Breast epithelium (tissue), 4 donors: ENCODE data around the gene PPP1CA. TPM values are rescaled to one million over a fixed set of nuclear protein-coding genes. Genes with fewer than 3 reads are reported as not detected.

Experiments
- DNase-seq, 2 donors: peaks; one replicate each; pipeline ENCODE4 v3.0.0-alpha.2; 2019; ENCODE audit warnings: low spot score in 2 of 2
- H3K27ac ChIP-seq, 2 donors: fragments of 200-600 bp; sonication (generic) in 1 of 2; one replicate each; pipeline ENCODE4 v1.5.1; 2016 to 2019; ENCODE audit warnings: mild to moderate bottlenecking in 1 of 2
- H3K27me3 ChIP-seq, 2 donors: fragments of 200-600 bp; sonication (generic) in 1 of 2; one replicate each; pipeline versions ENCODE4 v1.5.1 to v1.6.0; 2017 to 2019; ENCODE audit warnings: control low read depth in 1 of 2, mild to moderate bottlenecking in 1 of 2
- H3K36me3 ChIP-seq: fragments of 200-600 bp; one replicate; pipeline ENCODE4 v1.5.1; 2019
- H3K4me1 ChIP-seq, 2 donors: fragments of 200-600 bp; sonication (generic); one replicate each; pipeline ENCODE4 v1.5.1; 2016 to 2019; ENCODE audit warnings: control low read depth in 1 of 2
- H3K4me3 ChIP-seq, 3 donors: fragments of 200-600 bp; sonication (generic); 1 replicate in 2 of 3; 2 replicates in 1 of 3; pipeline ENCODE4 v1.5.1; 2016 to 2019; ENCODE audit warnings: mild to moderate bottlenecking in 3 of 3, moderate library complexity in 2 of 3
- H3K9me3 ChIP-seq, 2 donors: fragments of 200-600 bp; sonication (generic) in 1 of 2; one replicate each; pipeline ENCODE4 v1.5.1; 2016 to 2019; ENCODE audit warnings: control low read depth in 1 of 2
- CTCF ChIP-seq, 3 donors: fragments of 450-650 bp; IDR thresholded peaks; one replicate each; pipeline ENCODE4 v1.5.1; 2016 to 2017; ENCODE audit warnings: antibody characterized with exemption in 3 of 3, mild to moderate bottlenecking in 3 of 3, moderate library complexity in 3 of 3
- POLR2A ChIP-seq: fragments of 450-650 bp; IDR thresholded peaks from one replicate; pipeline ENCODE4 v1.6.1; 2016; ENCODE audit warnings: antibody characterized with exemption, mild to moderate bottlenecking, moderate library complexity
- POLR2AphosphoS5 ChIP-seq, 3 donors: sonication (generic); formaldehyde crosslinking; IDR thresholded peaks; one replicate each; pipeline ENCODE4 v1.6.1; 2017; ENCODE audit warnings: antibody characterized with exemption in 3 of 3
- intact Hi-C: fragments of 100-400 bp; cut with DNase I; formaldehyde crosslinking; loops from one replicate; pipeline ENCODE4 v1.15.1; 2023; ENCODE audit warnings: low total_unique reads
- total RNA-seq, 3 donors: library from RNA; depleted of rRNA; stranded (reverse); fragments of >200 nt; gene quantifications; one replicate each; pipeline ENCODE4 v1.1.0, GENCODE V29; 2016

Gene PPP1CA
- total RNA-seq, 3 donors from 2014 or later, result 73.1 to 91.9 (median 76.7) TPM

- intact Hi-C loops, result no loop called here
- H3K27ac ChIP-seq, result peak overlapping the region in 1 of 2 donors; percentile 89
- peaks cover 16 to 23% of the 10 kb centered on the region in 2 donors for H3K4me1 ChIP-seq
- no peak for TF ChIP-seq CTCF (IDR thresholded peaks at IDR 0.05)
- TF ChIP-seq POLR2AphosphoS5 (IDR thresholded peaks at IDR 0.05), result no peak
- TF ChIP-seq POLR2A, result no peak
- no peaks in the 10 kb centered on the region for H3K9me3 ChIP-seq
- H3K27me3 ChIP-seq, result no peaks in the 10 kb centered on the region
- no peak for DNase-seq
- no peak overlapping the region for H3K4me3 ChIP-seq
- no peaks in the 10 kb centered on the region for H3K36me3 ChIP-seq
Observed at GRCh38 chr11:67368621-67369020, 33.0 kb downstream of the PPP1CA start.

- DNase-seq, result no peak
- Histone ChIP-seq H3K4me1 (peaks cover 16 to 23% of the 10 kb centered on the region in 2 donors), H3K27ac (peak overlapping the region; percentile 68 to 89)
Observed at GRCh38 chr11:67367761-67368227, 33.9 kb downstream of the PPP1CA start.

GRCh38 chr11:67366961-67367760 lies 34.5 kb downstream of the PPP1CA start:
- TF ChIP-seq POLR2A, result no peak
- no peak for TF ChIP-seq POLR2AphosphoS5 (IDR thresholded peaks at IDR 0.05)
- TF ChIP-seq CTCF (IDR thresholded peaks at IDR 0.05), result no peak
- intact Hi-C loops, result no loop called here
- peak overlapping the region; percentile 68 to 89 for H3K27ac ChIP-seq
- no peaks in the 10 kb centered on the region for H3K27me3 ChIP-seq
- peak overlapping the region in 2 of 3 donors; percentile 15 to 52 for H3K4me3 ChIP-seq
- no peaks in the 10 kb centered on the region for H3K9me3 ChIP-seq
- H3K4me1 ChIP-seq, result peaks cover 16 to 23% of the 10 kb centered on the region in 2 donors
- no peak for DNase-seq
- no peaks in the 10 kb centered on the region for H3K36me3 ChIP-seq

More at GRCh38 chr11:67367761-67368227, 33.9 kb downstream of the PPP1CA start:
- Histone ChIP-seq H3K9me3 (no peaks in the 10 kb centered on the region), H3K4me3 (peak overlapping the region in 1 of 3 donors; percentile 52), H3K36me3 (no peaks in the 10 kb centered on the region), H3K27me3 (no peaks in the 10 kb centered on the region)
- TF ChIP-seq POLR2A (no peak), POLR2AphosphoS5 (IDR thresholded peaks at IDR 0.05) (no peak), CTCF (IDR thresholded peaks at IDR 0.05) (no peak)
- intact Hi-C loops, result no loop called here

GRCh38 chr11:67366546-67366945 lies 35.1 kb downstream of the PPP1CA start:
- no peak for DNase-seq
- Histone ChIP-seq H3K27ac (peak overlapping the region; percentile 68 to 89), H3K9me3 (no peaks in the 10 kb centered on the region), H3K4me3 (peak overlapping the region in 2 of 3 donors; percentile 15 to 52), H3K36me3 (no peaks in the 10 kb centered on the region), H3K4me1 (peaks cover 16 to 18% of the 10 kb centered on the region in 2 donors), H3K27me3 (no peaks in the 10 kb centered on the region)
- intact Hi-C loops, result no loop called here
- no peak for TF ChIP-seq POLR2AphosphoS5 (IDR thresholded peaks at IDR 0.05)
- TF ChIP-seq CTCF (IDR thresholded peaks at IDR 0.05), result no peak
- TF ChIP-seq POLR2A, result no peak
